Measurements from ENCODE around the gene PANK4. TPM values are rescaled to one million over a fixed set of nuclear protein-coding genes. Genes with fewer than 3 reads are reported as not detected.
A peak's percentile ranks its signal among the peaks of the same experiment; 100 is the strongest.

PANK4 gene
- total and polyA plus RNA-seq, 9 of the 15 experiments (the other 6 are each of a cell fraction or from before 2014, with no cell fraction given): 0.93 to 55.6 (median 31.5) TPM

GRCh38 chr1:2548068-2548589 lies 21.7 kb upstream of the PANK4 start (continued):
- no peak for TF ChIP-seq E2F6 (IDR thresholded peaks at IDR 0.05; ENCODE audit: borderline replicate concordance in 1 of 2, extremely low read depth in 1 of 2, insufficient read depth in 1 of 2, insufficient read length in 1 of 2, low read depth in 1 of 2, low read length in 1 of 2, poor library complexity in 1 of 2, severe bottlenecking in 1 of 2)
- TF ChIP-seq DIDO1 (tag; IDR thresholded peaks at IDR 0.05; ENCODE audit: low read depth): no peak
- TF ChIP-seq RBM15 (IDR thresholded peaks at IDR 0.05; ENCODE audit: insufficient read depth, low read length): no peak
- no peak for TF ChIP-seq ZBTB40 (IDR thresholded peaks at IDR 0.05)
- TF ChIP-seq ZBTB40 (CRISPR knock-in tag; IDR thresholded peaks at IDR 0.05): no peak
- TF ChIP-seq ZNF124 (CRISPR knock-in tag; IDR thresholded peaks at IDR 0.05): no peak
- no peak for TF ChIP-seq MLX (CRISPR knock-in tag; conservative IDR thresholded peaks at IDR 0.05)
- TF ChIP-seq ZNF589 (CRISPR knock-in tag; IDR thresholded peaks at IDR 0.05; ENCODE audit: low read depth): no peak
- TF ChIP-seq NCOA6 (IDR thresholded peaks at IDR 0.05): no peak
- TF ChIP-seq ZNF785 (CRISPR knock-in tag; IDR thresholded peaks at IDR 0.05): no peak
- no peak for TF ChIP-seq THAP7 (CRISPR knock-in tag; IDR thresholded peaks at IDR 0.05)
- TF ChIP-seq POLR2AphosphoS2 (IDR thresholded peaks at IDR 0.05; ENCODE audit: low read length): 0 out of 2 replicates have a peak, but pooled peaks have one; percentile 32
- TF ChIP-seq LARP7 (IDR thresholded peaks at IDR 0.05): no peak
- TF ChIP-seq NFE2L1 (tag; IDR thresholded peaks at IDR 0.05; ENCODE audit: borderline replicate concordance, low read depth): no peak
- TF ChIP-seq SMARCE1 (IDR thresholded peaks at IDR 0.05): no peak
- TF ChIP-seq ARHGAP35 (IDR thresholded peaks at IDR 0.05; ENCODE audit: partially characterized antibody): no peak
- no peak; the same call in 1 of the 2 replicates for TF ChIP-seq GATAD2B (IDR thresholded peaks at IDR 0.05; ENCODE audit: borderline replicate concordance)
- no peak for TF ChIP-seq ZNF263 (CRISPR knock-in tag; IDR thresholded peaks at IDR 0.05; ENCODE audit: borderline replicate concordance)
